Activated T-cell treated with anti-CD3 and anti-CD28 coated beads for 24 hours (primary cell): ENCODE measurements around the gene TDRD7.

ENCODE experiments used
- DNase-seq: peaks from one replicate; pipeline ENCODE4 v3.0.0-alpha.2; 2020; ENCODE audit warnings: low read depth

Gene TDRD7

GRCh38 chr9:97504381-97505216, 92.7 kb downstream of the TDRD7 start:
- no peak for DNase-seq

GRCh38 chr9:97505845-97506244, 93.9 kb downstream of the TDRD7 start:
- DNase-seq = no peak

- no peak for DNase-seq
Measured at GRCh38 chr9:97506306-97506705, 94.4 kb downstream of the TDRD7 start.

GRCh38 chr9:97506787-97507186, 94.9 kb downstream of the TDRD7 start:
- no peak for DNase-seq

GRCh38 chr9:97507428-97507984, 95.6 kb downstream of the TDRD7 start:
- no peak for DNase-seq

- no peak for DNase-seq
Measured at GRCh38 chr9:97508852-97509251, 97.0 kb downstream of the TDRD7 start.

GRCh38 chr9:97510797-97511654, 99.1 kb downstream of the TDRD7 start:
- DNase-seq = no peak

GRCh38 chr9:97511655-97512427, 99.9 kb downstream of the TDRD7 start:
- DNase-seq = no peak

- no peak for DNase-seq
Measured at GRCh38 chr9:97512966-97513560, 101.2 kb downstream of the TDRD7 start.

- no peak for DNase-seq
Measured at GRCh38 chr9:97514531-97514930, 102.6 kb downstream of the TDRD7 start.

GRCh38 chr9:97515662-97516061, 103.8 kb downstream of the TDRD7 start:
- no peak for DNase-seq

GRCh38 chr9:97516111-97516510, 104.2 kb downstream of the TDRD7 start:
- no peak for DNase-seq

GRCh38 chr9:97517331-97518089, 105.6 kb downstream of the TDRD7 start:
- DNase-seq = no peak

- no peak for DNase-seq
Measured at GRCh38 chr9:97518166-97518908, 106.4 kb downstream of the TDRD7 start.

- DNase-seq = no peak
Measured at GRCh38 chr9:97518909-97519307, 107.0 kb downstream of the TDRD7 start.

GRCh38 chr9:97519441-97519970, 107.6 kb downstream of the TDRD7 start:
- DNase-seq = no peak

GRCh38 chr9:97521576-97522333, 109.9 kb downstream of the TDRD7 start:
- DNase-seq = no peak

GRCh38 chr9:97524424-97524823, 112.5 kb downstream of the TDRD7 start:
- DNase-seq = no peak

GRCh38 chr9:97525451-97525850, 113.6 kb downstream of the TDRD7 start:
- no peak for DNase-seq
